K562 (cell line): ENCODE measurements around the gene MGAT1. TPM values are rescaled to one million over a fixed set of nuclear protein-coding genes. Genes with fewer than 3 reads are reported as not detected.

ENCODE experiments used
- AFF4 ChIP-seq: sonication (generic); formaldehyde crosslinking; IDR thresholded peaks from 2 replicates; pipeline ENCODE4 v1.8.0; 2023; ENCODE audit warnings: mild to moderate bottlenecking, missing genetic modification reagents
- CBFA2T2 ChIP-seq: fragments of 450-650 bp; conservative IDR thresholded peaks from 2 replicates; pipeline ENCODE4 v1.6.1; 2017; ENCODE audit warnings: mild to moderate bottlenecking
- DDX20 ChIP-seq: fragments of 450-650 bp; IDR thresholded peaks from 2 replicates; pipeline ENCODE4 v1.6.1; 2016; ENCODE audit warnings: missing genetic modification characterization, low read depth, mild to moderate bottlenecking, missing compliant biosample characterization, moderate library complexity
- HES1 ChIP-seq: fragments of 450-650 bp; IDR thresholded peaks from 2 replicates; pipeline ENCODE4 v1.6.1; 2016; ENCODE audit warnings: low read depth, mild to moderate bottlenecking, moderate library complexity
- KLF13 ChIP-seq: fragments of 450-650 bp; IDR thresholded peaks from 2 replicates; pipeline ENCODE4 v1.6.1; 2016; ENCODE audit warnings: missing genetic modification characterization, low read depth, mild to moderate bottlenecking, missing compliant biosample characterization, moderate library complexity, borderline replicate concordance
- MCM2 ChIP-seq: fragments of 450-650 bp; IDR thresholded peaks from 2 replicates; pipeline ENCODE4 v1.6.1; 2017; ENCODE audit warnings: low read depth, mild to moderate bottlenecking
- NFATC3 ChIP-seq: fragments of 450-650 bp; IDR thresholded peaks from 2 replicates; pipeline ENCODE4 v1.6.1; 2017; ENCODE audit warnings: mild to moderate bottlenecking
- RAD51 ChIP-seq: fragments of 450-650 bp; IDR thresholded peaks from 2 replicates; pipeline ENCODE4 v1.7.1; 2016; ENCODE audit warnings: low read depth, mild to moderate bottlenecking, borderline replicate concordance
- SLC30A9 ChIP-seq: fragments of 250-450 bp; sonication (Bioruptor Pico); IDR thresholded peaks from 2 replicates; pipeline ENCODE4 v1.8.0; 2022; ENCODE audit warnings: mild to moderate bottlenecking, moderate library complexity
- TFE3 ChIP-seq: fragments of 450-650 bp; formaldehyde crosslinking; IDR thresholded peaks from 2 replicates; pipeline ENCODE4 v1.4.0; 2020; ENCODE audit warnings: mild to moderate bottlenecking, mixed read lengths
- ZBTB40 ChIP-seq, 2 experiments: fragments of 450-650 bp in 1 of 2; sonication (generic) in 1 of 2; formaldehyde crosslinking in 1 of 2; IDR thresholded peaks; 2 replicates each; pipeline versions ENCODE4 v1.7.1 to v1.9.0; 2016 to 2022; ENCODE audit warnings: inconsistent platforms in 1 of 2, mild to moderate bottlenecking in 1 of 2, missing genetic modification reagents in 1 of 2
- ZNF444 ChIP-seq: fragments of 250-450 bp; sonication (Bioruptor Pico); IDR thresholded peaks from 2 replicates; pipeline ENCODE4 v1.4.0; 2020; ENCODE audit warnings: mild to moderate bottlenecking, moderate library complexity
- polyA plus RNA-seq, 8 experiments: library from polyadenylated mRNA; depleted of rRNA in 4 of 8; stranded (reverse) in 5 of 8; unstranded in 3 of 8; fragments of >200 nt; fragmentation: Nextera tagmentation in 2 of 8; fragmentation: Illumina TruSeq in 1 of 8; extraction: Ambion mirVana in 2 of 8; extraction: Trizol in 1 of 8; gene quantifications; 2 replicates each; pipeline versions ENCODE4 v1.2.1 to v1.2.3, GENCODE V29; 2011 to 2014; ENCODE audit warnings: inconsistent platforms in 1 of 8, missing spikeins in 1 of 8
- total RNA-seq, 7 experiments: library from RNA; depleted of rRNA in 6 of 7; stranded (reverse); fragments of >200 nt in 6 of 7; fragmentation: Illumina TruSeq in 2 of 7; extraction: Trizol in 2 of 7; gene quantifications; 2 replicates each; pipeline versions ENCODE4 v1.2.1 to v1.2.3, GENCODE V29; 2011 to 2021; ENCODE audit warnings: low replicate concordance in 1 of 7

The MGAT1 gene
- total and polyA plus RNA-seq, 9 of the 15 experiments (the other 6 are each of a cell fraction or from before 2014, with no cell fraction given): 3.9 to 82.7 (median 44.5) TPM

GRCh38 chr5:180806351-180807011 lies 3.9 kb upstream of the MGAT1 start (continued):
- TF ChIP-seq ZBTB40 (IDR thresholded peaks at IDR 0.05) (no peak), ZBTB40 (CRISPR knock-in tag; IDR thresholded peaks at IDR 0.05) (no peak), DDX20 (tag) (no peak), KLF13 (no peak), MCM2 (no peak), CBFA2T2 (0 out of 2 replicates have a peak, but pooled peaks have one; percentile 9), RAD51 (peak; percentile 71), HES1 (no peak), TFE3 (peak; percentile 89), AFF4 (no peak), ZNF444 (CRISPR knock-in tag) (no peak), NFATC3 (no peak), SLC30A9 (no peak)
